Stimulated activated CD4-positive, alpha-beta T cell treated with anti-CD3 and anti-CD28 coated beads, Interleukin-12 subunit alpha, Interleukin-12 subunit beta, amount 100 ng/mL, for 24 hours (primary cell): ENCODE measurements around the gene ADCY1.

ENCODE experiments used
- DNase-seq, 2 experiments: peaks; one replicate each; pipeline ENCODE4 v3.0.0-alpha.2; 2020; ENCODE audit warnings: low read depth in 2 of 2

Gene ADCY1

GRCh38 chr7:45593121-45593541 lies 19.0 kb downstream of the ADCY1 start:
- DNase-seq = no peak

GRCh38 chr7:45593877-45594276 lies 19.7 kb downstream of the ADCY1 start:
- no peak for DNase-seq

GRCh38 chr7:45594745-45595535 lies 20.8 kb downstream of the ADCY1 start:
- no peak for DNase-seq

- DNase-seq = no peak
Observed at GRCh38 chr7:45595809-45596664, 21.9 kb downstream of the ADCY1 start.

GRCh38 chr7:45596665-45597095 lies 22.5 kb downstream of the ADCY1 start:
- DNase-seq = no peak

- DNase-seq = no peak
Observed at GRCh38 chr7:45597286-45597984, 23.3 kb downstream of the ADCY1 start.

- no peak for DNase-seq
Observed at GRCh38 chr7:45598886-45599520, 24.8 kb downstream of the ADCY1 start.

- no peak for DNase-seq
Observed at GRCh38 chr7:45599851-45600706, 25.9 kb downstream of the ADCY1 start.

- no peak for DNase-seq
Observed at GRCh38 chr7:45601094-45601493, 26.9 kb downstream of the ADCY1 start.

- no peak for DNase-seq
Observed at GRCh38 chr7:45601816-45602540, 27.8 kb downstream of the ADCY1 start.

GRCh38 chr7:45606050-45606449 lies 31.9 kb downstream of the ADCY1 start:
- no peak for DNase-seq

GRCh38 chr7:45606931-45607330 lies 32.8 kb downstream of the ADCY1 start:
- DNase-seq = no peak

GRCh38 chr7:45609180-45609579 lies 35.0 kb downstream of the ADCY1 start:
- no peak for DNase-seq

- DNase-seq = no peak
Observed at GRCh38 chr7:45610019-45610418, 35.9 kb downstream of the ADCY1 start.

GRCh38 chr7:45610660-45611299 lies 36.6 kb downstream of the ADCY1 start:
- DNase-seq = no peak

GRCh38 chr7:45617166-45617565 lies 43.0 kb downstream of the ADCY1 start:
- DNase-seq = no peak

GRCh38 chr7:45622058-45622457 lies 47.9 kb downstream of the ADCY1 start:
- no peak for DNase-seq

GRCh38 chr7:45623157-45623556 lies 49.0 kb downstream of the ADCY1 start:
- no peak for DNase-seq

- DNase-seq = no peak
Observed at GRCh38 chr7:45623740-45624391, 49.7 kb downstream of the ADCY1 start.
